Motor neuron (in vitro differentiated cells): Measurements from ENCODE around the gene CHRNA5. TPM values are rescaled to one million over a fixed set of nuclear protein-coding genes. Genes with fewer than 3 reads are reported as not detected.
"Not testable (repeated sequence)": the region's sequence is repeated elsewhere in the genome, so short reads cannot be mapped to it uniquely, and the experiment has no call there.

ENCODE experiments used
- ATAC-seq, 8 experiments: fragments of 200-7000 bp; cut with Tn5 transposase; replicated peaks in 6 of 8; 2 replicates each; pipeline ENCODE4 v1.8.0; 2021; ENCODE audit warnings: mild to moderate bottlenecking in 8 of 8, moderate library complexity in 8 of 8
- H3K27ac ChIP-seq, 2 donors: fragments of 250-450 bp; sonication (Bioruptor Pico); 2 replicates each; pipeline ENCODE4 v1.9.0; 2021; ENCODE audit warnings: antibody characterized with exemption in 2 of 2, mild to moderate bottlenecking in 2 of 2, moderate library complexity in 1 of 2
- H3K4me1 ChIP-seq, 2 donors: fragments of 250-450 bp; sonication (Bioruptor Pico); replicated peaks in 1 of 2; 2 replicates each; pipeline ENCODE4 v1.6.1; 2021; ENCODE audit warnings: antibody characterized with exemption in 2 of 2, mild to moderate bottlenecking in 2 of 2, moderate library complexity in 1 of 2
- H3K4me3 ChIP-seq, 5 donors: fragments of 250-450 bp; sonication (Bioruptor Pico); 2 replicates each; pipeline ENCODE4 v1.9.0; 2021; ENCODE audit warnings: antibody characterized with exemption in 5 of 5, mild to moderate bottlenecking in 5 of 5, moderate library complexity in 4 of 5
- WGBS, 10 experiments: fragments of 450-650 bp; shearing (Covaris generic); methylation state at CpG; one replicate each; pipeline ENCODE4 v1.0.0; 2022; 5-methylcytosine and 5-hydroxymethylcytosine counted together
- in situ Hi-C, 9 experiments: fragments of 400-800 bp; cut with MboI; loops; one replicate each; pipeline ENCODE4 v1.15.0; 2021; ENCODE audit warnings: low sequenced_read_pairs in 9 of 9, low pct_unique_long_range_greater_than_20kb in 2 of 9; ENCODE audit not compliant: unreplicated experiment in 9 of 9
- total RNA-seq, 8 experiments: library from RNA; unstranded; fragments of 300-600 nt; gene quantifications; 2 replicates each; pipeline versions ENCODE4 v1.2.3 to v1.2.4, GENCODE V29; 2022

Gene CHRNA5
- total RNA-seq, 8 experiments from 2014 or later: 0.81 to 7.6 (median 4.0) TPM

DNA sequence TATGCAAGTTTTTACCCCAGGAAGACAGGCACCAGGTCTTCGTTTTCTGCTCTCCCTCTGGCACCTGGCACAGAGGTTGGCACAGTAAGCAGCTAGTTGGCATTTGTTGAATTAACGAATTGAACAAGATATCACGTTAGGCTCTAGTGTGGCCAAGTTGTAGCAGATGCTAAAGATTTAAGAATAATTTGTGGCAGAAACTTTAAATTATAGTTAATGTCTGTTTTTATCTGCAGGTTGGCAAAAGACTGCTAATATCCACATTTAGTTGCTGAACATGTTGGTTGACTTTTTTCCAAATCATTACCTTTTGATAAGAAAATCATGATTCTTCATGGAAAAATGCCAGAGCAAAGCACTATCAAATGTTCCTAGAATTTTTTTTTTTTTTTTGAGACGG, 8.1 kb downstream of the CHRNA5 start:
- Histone ChIP-seq H3K4me3 (no peak overlapping the region), H3K4me1 (peaks cover 0 to 10% of the 10 kb centered on the region in 2 donors), H3K27ac (no peak overlapping the region)
- 47 to 100% (median 68%) methylated on average over 1 to 4 of the region's 4 CpGs for WGBS, 10 experiments
- in situ Hi-C loops: no loop called here
- no peak for ATAC-seq

DNA sequence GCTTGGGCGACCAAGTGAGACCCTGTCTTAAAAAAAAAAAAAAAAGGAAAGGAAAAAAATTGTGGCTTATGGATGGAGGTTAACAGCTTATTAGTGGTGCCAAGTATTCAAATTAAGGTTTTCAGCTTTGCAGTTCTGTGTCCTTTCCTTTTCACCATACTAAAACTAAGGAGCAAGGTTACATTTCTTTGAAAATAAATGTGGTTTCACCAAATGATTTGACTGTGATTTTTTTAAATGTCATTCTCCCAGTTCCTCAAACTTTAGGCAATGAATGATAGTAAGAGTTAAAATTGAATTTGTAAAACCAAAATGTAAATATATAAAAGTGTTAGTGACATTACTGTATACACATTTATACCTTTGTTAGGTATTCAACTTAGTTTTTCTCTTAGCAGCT, 9.6 kb downstream of the CHRNA5 start:
- H3K4me3 ChIP-seq: no peak overlapping the region
- peaks cover 0 to 3% of the 10 kb centered on the region in 2 donors for H3K4me1 ChIP-seq
- in situ Hi-C loops: no loop called here
- H3K27ac ChIP-seq: no peak overlapping the region
- 80 to 100% (median 90%) methylated on average over 1 of the region's 1 CpG; no CpG with 5 or more reads in 5 of the 10 experiments for WGBS, 10 experiments
- no peak for ATAC-seq

DNA sequence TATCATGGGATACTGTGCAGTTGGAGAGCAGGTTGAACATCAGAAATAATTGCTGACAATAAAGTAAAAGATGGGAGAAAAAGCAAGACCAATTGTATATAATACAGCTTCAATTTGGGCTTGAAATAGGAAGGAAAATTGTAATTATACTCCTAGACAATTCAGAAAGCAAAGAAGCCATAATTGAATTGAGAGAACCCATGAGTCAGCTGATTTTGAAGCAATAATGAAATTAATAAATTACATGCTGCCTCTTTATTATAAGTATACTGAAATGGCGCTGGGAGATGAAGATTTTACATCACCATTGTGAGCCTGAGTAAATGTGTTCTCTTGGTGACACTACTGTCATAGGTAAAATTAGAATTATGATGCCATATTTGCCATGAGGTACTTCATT, 32.3 kb downstream of the CHRNA5 start:
- ATAC-seq: no peak
- no peaks in the 10 kb centered on the region for H3K4me1 ChIP-seq
- in situ Hi-C loops: no loop called here
- no peak overlapping the region for H3K4me3 ChIP-seq
- no peak overlapping the region for H3K27ac ChIP-seq
- WGBS, 10 experiments: 50 to 100% (median 83%) methylated on average over 1 of the region's 1 CpG; no CpG with 5 or more reads in 5 of the 10 experiments

DNA sequence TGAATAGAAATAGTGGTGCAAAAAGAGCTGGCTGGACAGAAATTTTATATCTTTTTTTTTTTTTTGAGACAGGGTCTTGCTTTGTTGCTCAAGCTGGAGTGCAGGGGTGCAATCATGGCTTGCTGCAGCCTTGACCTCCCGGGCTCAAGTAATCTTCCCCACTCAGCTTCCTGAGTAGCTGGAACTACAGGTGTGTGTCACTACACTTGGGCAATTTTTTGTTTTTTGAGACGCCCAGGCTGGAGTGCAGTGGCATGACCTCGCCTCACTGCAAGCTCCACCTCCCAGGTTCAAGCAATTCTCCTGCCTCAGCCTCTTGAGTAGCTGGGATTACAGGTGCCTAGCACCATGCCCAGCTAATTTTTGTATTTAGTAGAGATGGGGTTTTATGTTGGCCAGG, 33.0 kb downstream of the CHRNA5 start:
- no peak overlapping the region for H3K4me3 ChIP-seq
- H3K27ac ChIP-seq: no peak overlapping the region
- ATAC-seq: no peak
- 40 to 100% (median 90%) methylated on average over 1 of the region's 3 CpGs; no CpG with 5 or more reads in 6 of the 10 experiments for WGBS, 10 experiments
- in situ Hi-C loops: no loop called here
- H3K4me1 ChIP-seq: no peaks in the 10 kb centered on the region

DNA sequence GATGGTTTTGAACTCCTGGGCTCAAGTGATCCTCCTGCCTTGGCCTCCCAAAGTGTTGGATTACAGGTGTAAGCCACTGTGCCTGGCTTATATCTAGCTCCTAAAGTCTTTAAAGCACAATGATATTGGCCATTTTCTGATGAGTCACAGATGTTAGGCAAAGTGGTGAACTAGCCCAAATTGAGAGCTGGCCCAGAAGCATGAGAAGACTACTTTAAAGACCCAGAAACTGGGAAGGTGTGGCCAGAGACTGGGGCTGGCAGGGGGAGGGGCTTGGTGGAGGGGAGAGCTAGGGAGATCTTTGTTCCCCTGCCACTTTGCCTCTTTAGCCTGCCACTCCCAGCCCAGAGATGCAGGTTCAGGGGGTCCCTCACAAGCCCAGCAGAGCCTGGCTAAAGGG, 33.9 kb downstream of the CHRNA5 start:
- H3K4me1 ChIP-seq: no peaks in the 10 kb centered on the region
- in situ Hi-C loops: no loop called here
- no peak for ATAC-seq
- H3K4me3 ChIP-seq: no peak overlapping the region
- no peak overlapping the region for H3K27ac ChIP-seq

DNA sequence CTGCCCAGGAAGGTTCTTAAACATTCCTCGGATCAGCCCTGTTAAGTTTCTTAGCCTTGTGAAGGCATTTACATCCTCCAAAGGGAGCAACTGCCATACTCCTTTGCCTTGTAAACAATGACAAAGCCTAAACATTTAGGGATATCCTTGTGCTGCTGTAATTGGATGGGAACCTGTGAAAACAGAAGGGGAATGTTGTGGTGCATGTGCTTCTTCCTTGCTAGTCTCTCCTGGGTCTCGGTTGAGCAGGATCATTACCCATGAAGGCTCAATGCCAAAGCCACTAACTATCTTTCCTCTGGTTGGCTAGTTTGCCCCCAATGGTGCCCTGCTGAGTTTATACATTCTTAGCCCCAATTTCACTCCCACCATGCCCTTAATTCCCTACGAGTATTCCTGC, 38.1 kb downstream of the CHRNA5 start:
- ATAC-seq: no peak
- in situ Hi-C loops: loop anchor here in 3 of 9 experiments (25.0 kb wide), 1 partner anchor 109 kb away; no protein-coding TSS in a partner anchor
- WGBS, 10 experiments: 20 to 100% (median 80%) methylated on average over 1 to 3 of the region's 3 CpGs; no CpG with 5 or more reads in 3 of the 10 experiments

DNA sequence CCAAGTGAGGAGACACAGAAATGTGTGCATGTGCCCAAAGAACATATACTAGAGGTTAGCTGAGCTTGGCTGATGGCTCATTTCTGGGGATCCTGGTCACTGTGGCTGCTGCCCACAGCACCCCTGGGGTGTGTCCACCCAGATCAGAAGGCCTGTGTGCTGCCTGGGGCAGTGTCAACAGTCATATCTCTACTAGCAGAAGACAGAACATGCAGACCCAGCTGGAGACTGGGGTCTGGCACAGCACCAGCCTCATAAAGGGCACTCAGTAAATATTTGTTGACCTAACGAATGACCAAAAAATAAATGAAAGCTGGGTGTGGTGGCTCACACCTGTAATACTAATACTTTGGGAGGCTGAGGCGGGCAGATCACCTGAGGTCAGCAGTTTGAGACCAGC, 39.1 kb downstream of the CHRNA5 start:
- no peak for ATAC-seq
- in situ Hi-C loops: loop anchor here in 3 of 9 experiments (25.0 kb wide), 1 partner anchor 108 kb away; no protein-coding TSS in a partner anchor
- Histone ChIP-seq H3K27ac (no peak overlapping the region), H3K4me1 (no peaks in the 10 kb centered on the region), H3K4me3 (no peak overlapping the region)
- 20 to 100% (median 100%) methylated on average over 1 to 2 of the region's 2 CpGs; no CpG with 5 or more reads in 7 of the 10 experiments for WGBS, 10 experiments

More for the DNA sequence above, 38.1 kb downstream of the CHRNA5 start:
- Histone ChIP-seq H3K4me3 (no peak overlapping the region), H3K27ac (no peak overlapping the region), H3K4me1 (no peaks in the 10 kb centered on the region)

DNA sequence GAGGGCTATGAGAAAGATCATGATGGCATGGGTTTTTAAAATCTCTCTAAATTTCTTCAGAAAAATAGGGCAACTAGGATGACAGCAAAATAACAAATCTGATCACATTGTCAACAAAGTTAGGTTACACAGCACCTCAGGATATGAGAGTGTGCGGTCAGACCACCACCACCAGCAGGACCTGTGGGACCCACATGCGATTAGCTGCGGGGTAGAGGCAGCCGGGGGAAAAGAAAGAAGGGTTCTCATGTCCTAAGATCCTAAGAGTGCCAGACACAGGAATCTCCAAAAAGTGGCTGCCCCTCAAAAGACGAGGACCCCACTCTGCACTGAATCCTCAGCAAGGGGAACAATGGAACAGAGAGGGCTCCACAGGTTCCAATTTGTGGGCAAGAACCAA, 39.9 kb downstream of the CHRNA5 start:
- in situ Hi-C loops: loop anchor here in 3 of 9 experiments (25.0 kb wide), 1 partner anchor 107 kb away; no protein-coding TSS in a partner anchor
- 67 to 100% (median 100%) methylated on average over 1 to 3 of the region's 5 CpGs; no CpG with 5 or more reads in 5 of the 10 experiments for WGBS, 10 experiments
- Histone ChIP-seq H3K4me1 (no peaks in the 10 kb centered on the region), H3K27ac (no peak overlapping the region), H3K4me3 (no peak overlapping the region)
- no peak for ATAC-seq

DNA sequence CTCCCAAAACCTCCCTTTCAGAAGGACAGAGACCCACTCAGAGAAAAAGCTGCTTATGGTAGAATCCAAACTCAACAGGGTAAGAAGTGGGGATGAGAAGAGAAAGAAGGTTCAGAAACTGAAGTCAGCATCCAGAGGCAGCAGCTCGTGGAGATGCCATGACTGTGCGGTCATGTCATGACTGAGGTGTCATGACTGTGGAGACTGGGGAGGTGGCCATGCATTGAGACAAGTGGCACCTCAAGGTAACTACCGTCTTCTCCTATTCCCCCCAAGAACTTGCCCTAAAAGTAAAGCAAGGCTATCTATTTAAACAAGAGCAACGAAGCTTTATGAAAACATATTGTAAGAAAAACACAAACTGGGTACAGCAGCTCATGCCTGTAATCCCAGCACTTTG, 40.4 kb downstream of the CHRNA5 start:
- Histone ChIP-seq H3K27ac (no peak overlapping the region), H3K4me1 (no peaks in the 10 kb centered on the region), H3K4me3 (no peak overlapping the region)
- no peak for ATAC-seq
- WGBS, 10 experiments: 20 to 100% (median 80%) methylated on average over 1 to 2 of the region's 4 CpGs; no CpG with 5 or more reads in 5 of the 10 experiments
- in situ Hi-C loops: loop anchor here in 3 of 9 experiments (25.0 kb wide), 1 partner anchor 107 kb away; no protein-coding TSS in a partner anchor

DNA sequence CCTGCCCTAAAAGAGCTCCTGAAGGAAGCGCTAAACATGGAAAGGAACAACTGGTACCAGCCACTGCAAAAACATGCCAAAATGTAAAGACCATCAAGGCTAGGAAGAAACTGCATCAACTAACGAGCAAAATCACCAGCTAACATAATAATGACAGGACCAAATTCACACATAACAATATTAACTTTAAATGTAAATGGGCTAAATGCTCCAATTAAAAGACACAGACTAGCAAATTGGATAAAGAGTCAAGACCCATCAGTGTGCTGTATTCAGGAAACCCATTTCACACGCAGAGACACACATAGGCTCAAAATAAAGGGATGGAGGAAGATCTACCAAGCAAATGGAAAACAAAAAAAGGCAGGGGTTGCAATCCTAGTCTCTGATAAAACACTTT, 44.2 kb downstream of the CHRNA5 start:
- H3K4me1 ChIP-seq, H3K27ac ChIP-seq, H3K4me3 ChIP-seq, ATAC-seq: not testable (repeated sequence)
- in situ Hi-C loops: loop anchor here in 3 of 9 experiments (25.0 kb wide), 1 partner anchor 103 kb away; no protein-coding TSS in a partner anchor
- WGBS, 10 experiments: no CpG with 5 or more reads among the region's 3 CpGs

DNA sequence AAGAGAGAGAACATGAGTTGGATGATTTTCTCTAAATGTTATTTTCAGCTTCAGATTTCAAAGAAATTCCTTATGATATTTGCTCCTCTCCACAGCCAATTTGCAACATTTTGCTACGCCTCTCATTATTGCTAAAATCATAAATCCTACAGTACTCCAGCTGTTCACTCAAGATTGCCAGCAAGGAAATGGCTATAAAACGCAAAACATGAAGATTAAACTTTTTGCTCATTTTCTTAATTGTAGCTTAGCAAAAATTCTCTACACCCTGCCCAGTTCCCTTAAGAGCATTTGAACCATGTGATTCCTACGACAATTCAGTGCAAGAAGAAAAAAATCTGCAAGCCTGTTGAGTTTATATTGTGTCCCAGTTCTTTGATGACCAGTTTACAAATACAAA, 48.7 kb downstream of the CHRNA5 start:
- in situ Hi-C loops: loop anchor here in 4 of 9 experiments (10.0 to 25.0 kb wide), 2 partner anchors 98 to 101 kb away; no protein-coding TSS in a partner anchor
- WGBS, 10 experiments: 0 to 100% (median 75%) methylated on average over 1 to 3 of the region's 3 CpGs; no CpG with 5 or more reads in 1 of the 10 experiments
- H3K27ac ChIP-seq: no peak overlapping the region

DNA sequence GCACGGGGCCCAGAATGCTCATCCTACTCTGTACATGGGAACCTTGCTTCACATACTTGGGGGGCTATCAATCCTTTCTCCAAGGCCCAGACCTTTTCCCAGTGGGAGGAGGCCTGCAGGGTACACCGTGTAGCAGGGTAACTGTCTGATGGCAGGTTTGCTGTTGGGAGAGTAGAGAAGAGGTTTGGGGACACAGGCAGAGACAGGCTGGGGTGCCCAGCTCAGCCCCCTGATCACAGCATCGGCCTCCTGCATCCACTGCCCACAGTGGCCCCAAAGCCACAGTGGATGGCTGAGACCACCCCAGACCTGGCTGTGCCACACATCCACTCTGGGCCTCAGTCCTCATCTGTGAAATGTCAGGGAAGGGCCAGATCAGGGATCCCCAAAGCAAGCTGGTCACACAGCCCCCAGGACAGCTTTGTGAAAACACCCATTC, 49.9 kb downstream of the CHRNA5 start:
- in situ Hi-C loops: loop anchor here in 6 of 9 experiments (5.0 to 25.0 kb wide), 3 partner anchors 92 to 100 kb away; no protein-coding TSS in a partner anchor
- 40 to 100% (median 72%) methylated on average over 1 of the region's 3 CpGs; no CpG with 5 or more reads in 6 of the 10 experiments for WGBS, 10 experiments
- Histone ChIP-seq H3K4me1 (peaks cover 0 to 7% of the 10 kb centered on the region in 2 donors), H3K4me3 (no peak overlapping the region), H3K27ac (no peak overlapping the region)
- ATAC-seq: no peak

More for the DNA sequence above, 48.7 kb downstream of the CHRNA5 start:
- Histone ChIP-seq H3K4me1 (peaks cover 0 to 3% of the 10 kb centered on the region in 2 donors), H3K4me3 (no peak overlapping the region)
- ATAC-seq: no peak

DNA sequence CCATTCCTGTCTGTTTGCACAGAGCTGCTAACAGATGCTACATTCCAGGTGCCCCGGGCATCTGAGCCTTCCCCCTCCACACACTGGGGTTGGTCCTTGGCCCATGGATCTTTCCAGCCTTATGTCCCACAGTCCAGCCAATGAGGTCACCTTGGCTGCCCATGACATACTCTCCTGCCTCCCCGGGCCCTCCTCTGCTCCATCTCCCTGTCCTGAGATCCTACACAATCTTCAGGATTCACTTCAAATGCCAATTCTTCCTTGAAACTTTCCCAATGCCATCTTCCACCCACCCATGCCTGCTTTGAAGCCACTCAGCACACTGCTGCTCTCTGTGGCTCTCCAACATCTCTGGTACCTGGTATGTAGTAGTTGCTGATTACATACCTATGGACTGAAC, 51.2 kb downstream of the CHRNA5 start:
- H3K4me3 ChIP-seq: no peak overlapping the region
- peaks cover 3 to 7% of the 10 kb centered on the region in 2 donors for H3K4me1 ChIP-seq
- WGBS, 10 experiments: 60 to 100% (median 90%) methylated on average over 1 to 2 of the region's 2 CpGs; no CpG with 5 or more reads in 6 of the 10 experiments
- in situ Hi-C loops: loop anchor here in 6 of 9 experiments (5.0 to 25.0 kb wide), 3 partner anchors 91 to 98 kb away; no protein-coding TSS in a partner anchor
- no peak for ATAC-seq
- H3K27ac ChIP-seq: no peak overlapping the region
